HAP-1 (cell line): Measurements from ENCODE around the gene HNRNPF.
A peak's percentile ranks its signal among the peaks of the same experiment; 100 is the strongest.
"Not testable (repeated sequence)": the region's sequence is repeated elsewhere in the genome, so short reads cannot be mapped to it uniquely, and the experiment has no call there.

Experiments
- DNase-seq, 2 experiments: peaks; one replicate each; pipeline ENCODE4 v3.0.0-alpha.2; 2016 to 2020; ENCODE audit warnings: low spot score in 2 of 2
- H3K27me3 ChIP-seq: fragments of 250-450 bp; sonication (Bioruptor Pico); 2 replicates; pipeline ENCODE4 v1.5.1; 2020; ENCODE audit warnings: low read depth, mild to moderate bottlenecking, moderate library complexity
- H3K36me3 ChIP-seq: fragments of 250-450 bp; sonication (Bioruptor Pico); replicated peaks from 2 replicates; pipeline ENCODE4 v1.5.1; 2020; ENCODE audit warnings: mild to moderate bottlenecking
- H3K4me1 ChIP-seq: fragments of 250-450 bp; sonication (Bioruptor Pico); 2 replicates; pipeline ENCODE4 v1.5.1; 2020; ENCODE audit warnings: mild to moderate bottlenecking
- H3K4me3 ChIP-seq: fragments of 250-450 bp; sonication (Bioruptor Pico); 2 replicates; pipeline ENCODE4 v1.5.1; 2020; ENCODE audit warnings: mild to moderate bottlenecking, moderate library complexity
- H3K9me3 ChIP-seq: fragments of 250-450 bp; sonication (Bioruptor Pico); 2 replicates; pipeline ENCODE4 v1.5.1; 2020; ENCODE audit warnings: mild to moderate bottlenecking, moderate library complexity
- in situ Hi-C: fragments of 300-500 bp; cut with MboI; formaldehyde crosslinking; loops from 3 replicates; pipeline ENCODE4 v1.14.3; 2020; ENCODE audit warnings: low sequenced_read_pairs, inconsistent platforms, mixed read lengths

Gene HNRNPF

DNA sequence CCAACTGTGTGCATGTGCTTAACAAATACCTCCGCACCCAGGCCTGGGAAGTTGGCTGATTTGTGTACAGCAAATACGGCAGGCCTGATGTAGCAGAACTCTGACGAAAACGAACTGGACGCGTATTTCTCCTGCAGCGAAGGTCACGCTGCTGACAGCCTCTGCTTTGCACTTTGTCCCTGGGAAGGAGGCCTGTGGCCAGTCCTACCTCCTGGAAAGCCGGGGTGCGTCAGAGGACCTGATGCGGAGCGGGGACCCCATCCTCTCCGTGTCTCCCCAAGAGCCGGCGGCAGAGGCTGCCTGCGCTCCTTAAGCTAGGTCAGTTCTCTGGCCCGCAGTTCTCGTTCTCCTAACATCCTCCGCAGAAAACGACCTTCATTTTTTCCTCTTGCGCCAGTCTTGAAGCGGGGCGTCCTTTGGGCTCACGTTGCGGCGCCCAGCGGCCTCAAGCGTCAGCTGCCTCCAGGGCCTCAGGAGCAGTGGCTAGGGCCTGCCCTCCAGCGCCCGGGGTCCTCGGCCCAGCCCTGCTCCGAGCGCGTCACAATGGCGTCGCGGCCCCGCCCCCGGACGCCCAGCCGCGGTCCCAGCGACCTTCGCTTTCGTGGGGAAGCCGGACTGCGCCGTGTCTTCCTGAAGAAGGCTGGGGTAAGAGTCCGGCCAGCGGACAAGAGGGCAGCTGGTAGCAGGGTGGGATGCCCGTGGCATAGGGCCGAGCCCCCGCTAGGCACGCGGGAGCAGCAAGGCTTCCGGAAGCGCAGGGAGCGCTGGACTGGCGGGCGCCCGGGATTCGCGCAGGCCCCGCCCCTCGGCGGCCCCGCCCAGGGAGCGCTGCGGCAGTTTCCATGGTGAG is 27.5 kb upstream of the HNRNPF start, which contains the start of gene ZNF487:
TSS of gene ZNF487 (plus strand) at position 821 of the 850 bp plus-strand sequence. CDS start 38,703 bp downstream, outside the sequence.
- Histone ChIP-seq H3K4me1 (peaks cover 4% of the 10 kb centered on the region), H3K27me3 (no peaks in the 10 kb centered on the region), H3K4me3 (peak within 1 kb of the TSS; percentile 84), H3K9me3 (no peaks in the 10 kb centered on the region), H3K36me3 (no peaks in the 10 kb centered on the region)
- in situ Hi-C loops: no loop called here
- DNase-seq: peak; percentile 74 to 89

- no peaks in the 10 kb centered on the region; the same call in 1 of the 2 replicates for H3K4me1 ChIP-seq
- no peaks in the 10 kb centered on the region for H3K27me3 ChIP-seq
- H3K9me3 ChIP-seq: no peaks in the 10 kb centered on the region
- H3K4me3 ChIP-seq: no peak overlapping the region
- no peaks in the 10 kb centered on the region for H3K36me3 ChIP-seq
- in situ Hi-C loops: no loop called here
- DNase-seq: no peak
Measured at GRCh38 chr10:43430926-43431663, 22.1 kb upstream of the HNRNPF start.

DNA sequence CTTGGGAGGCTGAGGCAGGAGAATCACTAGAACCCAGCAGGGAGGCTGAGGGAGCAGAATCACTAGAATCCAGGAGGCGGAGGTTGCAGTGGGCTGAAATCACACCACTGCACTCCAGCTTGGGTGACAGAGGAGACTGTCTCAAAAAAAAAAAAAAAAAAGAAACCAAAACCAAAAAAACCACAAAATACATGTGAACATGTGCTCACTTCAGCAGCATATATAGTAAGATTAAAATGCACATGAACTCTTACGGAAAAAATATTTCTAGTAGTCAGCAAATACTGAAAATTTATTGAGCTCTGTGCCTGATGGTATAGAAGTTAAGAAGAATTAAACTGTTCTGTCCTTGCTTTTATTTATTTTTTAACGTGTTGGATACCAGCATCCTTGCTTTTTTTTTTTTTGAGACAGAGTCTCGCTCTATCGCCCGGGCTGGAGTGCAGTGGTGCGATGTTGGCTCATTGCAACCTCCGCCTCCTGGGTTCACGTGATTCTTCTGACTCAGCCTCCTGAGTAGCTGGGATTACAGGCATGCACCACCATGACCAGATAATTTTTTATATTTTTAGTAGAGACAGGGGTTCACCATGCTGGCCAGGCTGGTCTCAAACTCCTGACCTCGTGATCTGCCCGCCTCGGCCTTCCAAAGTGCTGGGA is 18.3 kb upstream of the HNRNPF start:
- Histone ChIP-seq H3K9me3 (no peaks in the 10 kb centered on the region), H3K4me3 (no peak overlapping the region), H3K36me3 (no peaks in the 10 kb centered on the region), H3K4me1 (no peaks in the 10 kb centered on the region), H3K27me3 (no peaks in the 10 kb centered on the region)
- no peak for DNase-seq
- in situ Hi-C loops: no loop called here

GRCh38 chr10:43426476-43426875 is 17.5 kb upstream of the HNRNPF start:
- H3K9me3 ChIP-seq, H3K4me1 ChIP-seq, H3K36me3 ChIP-seq, H3K4me3 ChIP-seq, DNase-seq, in situ Hi-C loops, H3K27me3 ChIP-seq: not testable (repeated sequence)

DNA sequence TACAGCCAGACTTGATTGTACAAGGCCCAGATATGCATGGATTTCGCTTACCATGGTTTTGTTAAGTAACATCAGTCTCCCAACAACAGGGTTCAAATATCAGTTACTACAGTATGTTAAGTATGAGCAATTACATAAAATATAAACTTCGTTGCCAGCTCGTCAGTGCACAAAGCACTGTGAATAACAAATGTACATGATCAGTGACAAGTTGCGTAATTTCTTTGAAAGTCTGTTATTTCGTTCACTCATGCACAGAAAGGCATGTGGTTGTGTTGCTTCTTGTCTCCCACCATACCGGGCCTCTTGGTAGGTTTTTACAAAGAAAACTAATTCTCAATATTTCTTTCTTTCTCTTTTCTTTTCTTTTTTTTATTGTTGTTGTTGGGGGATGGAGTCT is 15.4 kb upstream of the HNRNPF start:
- Histone ChIP-seq H3K9me3 (no peaks in the 10 kb centered on the region), H3K36me3 (no peaks in the 10 kb centered on the region), H3K4me3 (no peak overlapping the region), H3K4me1 (peaks cover 12% of the 10 kb centered on the region), H3K27me3 (no peaks in the 10 kb centered on the region)
- DNase-seq: no peak
- in situ Hi-C loops: no loop called here

- H3K4me3 ChIP-seq, H3K36me3 ChIP-seq, H3K9me3 ChIP-seq, in situ Hi-C loops, DNase-seq, H3K27me3 ChIP-seq: not testable (repeated sequence)
- H3K4me1 ChIP-seq: peaks cover 12% of the 10 kb centered on the region
Measured at GRCh38 chr10:43421944-43422343, 13.0 kb upstream of the HNRNPF start.

DNA sequence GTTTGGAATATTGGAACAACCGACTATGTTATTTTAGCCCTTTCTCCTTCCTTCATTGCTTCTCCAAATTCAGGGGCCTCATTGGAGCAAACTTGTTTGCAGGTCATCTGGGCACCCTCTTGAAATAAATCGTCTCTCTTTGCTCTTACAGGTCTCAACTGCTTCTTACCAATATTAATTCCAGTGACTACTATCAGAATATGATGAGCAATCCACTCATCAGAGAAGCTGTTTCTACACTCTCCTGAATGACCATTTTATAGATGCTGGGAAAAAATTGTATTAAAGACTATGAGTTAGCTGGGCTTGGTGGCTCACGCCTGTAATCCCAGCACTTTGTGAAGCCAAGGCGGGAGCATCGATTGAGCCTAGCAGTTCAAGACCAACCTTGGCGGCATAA is 12.5 kb upstream of the HNRNPF start:
- Histone ChIP-seq H3K27me3 (no peaks in the 10 kb centered on the region), H3K36me3 (no peaks in the 10 kb centered on the region), H3K9me3 (no peaks in the 10 kb centered on the region), H3K4me3 (no peak overlapping the region), H3K4me1 (peaks cover 12% of the 10 kb centered on the region)
- in situ Hi-C loops: no loop called here
- no peak for DNase-seq

DNA sequence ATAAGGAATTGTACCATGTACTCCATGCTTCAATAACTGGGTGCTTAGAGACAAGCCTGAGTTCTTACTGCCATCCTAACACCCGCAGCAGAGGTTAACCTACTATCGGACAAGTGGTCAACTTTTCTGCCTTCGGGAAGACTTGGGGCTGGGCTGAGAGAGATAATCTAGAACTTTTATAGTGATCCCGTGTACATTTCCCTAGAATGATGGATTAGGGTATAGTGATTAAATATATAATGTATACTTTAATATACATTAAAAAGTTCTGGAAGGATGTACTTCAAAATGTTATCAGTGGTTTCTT is 12.2 kb upstream of the HNRNPF start:
- no peak for DNase-seq
- in situ Hi-C loops: no loop called here
- no peak overlapping the region for H3K4me3 ChIP-seq
- H3K36me3 ChIP-seq: no peaks in the 10 kb centered on the region
- H3K4me1 ChIP-seq: peaks cover 12% of the 10 kb centered on the region
- no peaks in the 10 kb centered on the region for H3K9me3 ChIP-seq
- H3K27me3 ChIP-seq: no peaks in the 10 kb centered on the region

GRCh38 chr10:43420369-43421200 is 11.6 kb upstream of the HNRNPF start:
- peak in 1 of 2 experiments; percentile 82 for DNase-seq
- in situ Hi-C loops: no loop called here
- Histone ChIP-seq H3K27me3 (no peaks in the 10 kb centered on the region), H3K4me1 (peaks cover 12% of the 10 kb centered on the region), H3K9me3 (no peaks in the 10 kb centered on the region), H3K4me3 (peak overlapping the region; percentile 27), H3K36me3 (no peaks in the 10 kb centered on the region)

DNA sequence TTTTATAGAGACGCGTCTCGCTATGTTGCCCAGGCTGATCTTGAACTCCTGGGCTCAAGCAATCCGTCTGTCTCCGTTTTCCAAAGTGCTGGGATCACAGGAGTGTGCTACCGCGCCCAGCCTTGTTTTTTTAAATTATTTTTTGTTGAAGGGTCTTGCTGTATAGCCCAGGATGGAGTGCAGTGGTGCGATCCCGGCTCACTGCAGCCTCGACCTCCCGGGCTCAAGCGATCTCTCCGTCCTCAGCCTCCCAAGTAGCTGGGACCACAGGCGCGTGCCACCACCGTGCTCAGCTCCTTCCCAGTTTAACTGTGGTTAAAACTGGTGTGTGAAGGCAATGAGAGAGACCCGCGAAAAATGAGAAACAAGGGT is 11.0 kb upstream of the HNRNPF start:
- DNase-seq: no peak
- peaks cover 12% of the 10 kb centered on the region for H3K4me1 ChIP-seq
- in situ Hi-C loops: no loop called here
- H3K9me3 ChIP-seq: no peaks in the 10 kb centered on the region
- H3K36me3 ChIP-seq: no peaks in the 10 kb centered on the region
- H3K27me3 ChIP-seq: no peaks in the 10 kb centered on the region
- H3K4me3 ChIP-seq: no peak overlapping the region

DNA sequence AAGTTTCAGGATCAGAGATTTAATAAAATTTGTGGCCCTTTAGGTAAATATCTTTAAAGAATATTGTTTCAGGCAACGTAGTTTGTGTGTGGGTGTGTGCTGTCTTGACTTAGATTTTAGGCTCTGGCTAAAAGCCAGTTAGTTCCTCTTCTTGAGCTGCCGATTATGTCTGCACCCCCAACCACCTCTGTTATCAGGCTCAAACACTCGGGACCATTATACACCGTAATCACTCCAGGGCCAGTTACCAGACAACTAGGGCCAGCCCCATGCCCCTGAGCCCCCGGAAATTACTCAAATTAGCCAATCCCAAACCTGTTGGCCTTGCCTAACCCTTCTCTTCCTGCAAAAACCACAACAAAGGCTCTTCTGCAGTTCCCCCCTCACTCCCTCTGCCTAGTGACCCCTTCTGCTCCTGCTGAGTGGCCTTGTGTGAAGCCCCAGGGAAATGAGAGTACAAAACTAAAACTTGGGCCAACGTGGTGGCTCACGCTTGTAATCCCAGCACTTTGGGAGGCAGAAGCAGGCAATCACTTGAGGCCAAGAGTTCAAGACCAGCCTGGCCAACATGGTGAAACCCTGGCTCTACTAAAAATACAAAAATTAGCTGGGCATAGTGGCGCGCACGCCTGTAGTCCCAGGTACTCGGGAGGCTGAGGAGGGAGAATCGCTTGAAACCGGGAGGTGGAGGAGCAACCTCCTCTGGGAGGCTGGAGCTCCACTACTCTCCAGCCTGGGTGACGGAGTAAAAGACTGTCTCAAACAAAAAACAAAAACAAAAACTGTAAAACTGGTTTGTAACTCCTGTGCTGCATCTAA is 9.2 kb upstream of the HNRNPF start:
- no peak overlapping the region for H3K4me3 ChIP-seq
- no peaks in the 10 kb centered on the region for H3K9me3 ChIP-seq
- H3K4me1 ChIP-seq: peaks cover 12% of the 10 kb centered on the region
- in situ Hi-C loops: no loop called here
- H3K27me3 ChIP-seq: no peaks in the 10 kb centered on the region
- no peak for DNase-seq
- no peaks in the 10 kb centered on the region for H3K36me3 ChIP-seq

DNA sequence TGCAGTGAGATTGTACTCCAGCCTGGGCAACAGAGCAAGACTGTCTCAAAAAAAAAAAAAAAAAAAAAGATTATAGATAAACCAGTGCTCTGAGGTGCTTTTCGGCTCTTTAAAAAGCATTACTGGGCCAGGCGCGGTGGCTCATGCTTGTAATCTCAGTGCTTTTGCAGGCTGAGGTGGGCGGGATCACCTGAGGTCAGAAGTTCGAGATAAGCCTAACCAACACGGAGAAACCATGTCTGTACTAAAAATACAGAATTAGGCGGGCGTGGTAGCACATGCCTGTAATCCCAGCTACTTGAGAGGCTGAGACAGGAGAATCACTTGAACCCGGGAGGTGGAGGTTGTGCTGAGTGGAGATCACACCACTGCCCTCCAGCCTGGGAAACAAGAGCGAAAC is 6.6 kb upstream of the HNRNPF start:
- no peaks in the 10 kb centered on the region for H3K27me3 ChIP-seq
- DNase-seq: no peak
- H3K4me1 ChIP-seq: peaks cover 6% of the 10 kb centered on the region
- no peak overlapping the region for H3K4me3 ChIP-seq
- H3K9me3 ChIP-seq: no peaks in the 10 kb centered on the region
- no peaks in the 10 kb centered on the region for H3K36me3 ChIP-seq
- in situ Hi-C loops: no loop called here

- Histone ChIP-seq H3K27me3 (no peaks in the 10 kb centered on the region), H3K4me3 (no peak overlapping the region), H3K36me3 (peaks cover 3% of the 10 kb centered on the region; the same call in 1 of the 2 replicates), H3K4me1 (peaks cover 4% of the 10 kb centered on the region), H3K9me3 (no peaks in the 10 kb centered on the region)
- in situ Hi-C loops: no loop called here
- DNase-seq: no peak
Measured at GRCh38 chr10:43411536-43411935, 2.5 kb upstream of the HNRNPF start.
